ENCODE data around the gene MIB2.

Gene MIB2

DNA sequence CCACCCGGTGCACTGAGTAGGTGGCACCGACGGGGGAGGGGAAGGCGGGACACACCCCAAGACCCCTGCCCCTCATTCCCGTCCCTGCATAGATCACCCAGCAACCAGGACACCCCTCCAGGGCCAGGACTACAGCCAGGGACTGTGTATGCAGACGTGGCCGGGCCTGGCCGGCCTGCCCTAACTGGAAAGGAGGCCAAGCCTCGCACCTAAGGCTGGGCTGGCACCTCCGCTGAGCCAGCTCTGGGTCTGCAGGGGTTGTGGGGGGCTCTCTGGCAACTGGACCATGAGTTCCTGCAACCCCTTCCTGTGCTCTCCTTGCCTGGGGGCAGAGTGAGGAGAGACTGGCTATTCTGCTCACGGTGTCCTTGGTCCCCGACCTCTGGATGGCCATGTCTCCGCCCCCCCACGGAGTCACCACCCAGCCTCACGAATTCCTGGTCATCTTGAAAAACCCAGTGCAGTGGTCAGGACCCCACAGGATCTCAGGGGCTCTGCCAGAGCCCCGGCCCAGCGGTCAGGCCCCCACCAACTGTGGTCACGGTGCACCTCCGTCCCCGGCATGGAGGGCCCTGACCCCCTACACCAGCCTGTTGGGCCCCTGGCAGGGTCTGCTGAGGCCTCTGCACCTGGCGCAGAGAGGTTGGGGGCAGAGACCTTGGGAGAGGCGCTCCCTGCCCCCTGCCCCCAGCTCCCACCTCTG is 14.3 kb upstream of the MIB2 start:
- no peaks in the 10 kb centered on the region for H3K27me3 ChIP-seq (ENCODE audit: insufficient read depth, low read depth, severe bottlenecking)
- H3K4me3 ChIP-seq (ENCODE audit: low read depth, low read length), result peak overlapping the region; percentile 76
- H3K27ac ChIP-seq, result no peak overlapping the region
- DNase-seq, result peak; percentile 9
- TF ChIP-seq, protein P1, sequence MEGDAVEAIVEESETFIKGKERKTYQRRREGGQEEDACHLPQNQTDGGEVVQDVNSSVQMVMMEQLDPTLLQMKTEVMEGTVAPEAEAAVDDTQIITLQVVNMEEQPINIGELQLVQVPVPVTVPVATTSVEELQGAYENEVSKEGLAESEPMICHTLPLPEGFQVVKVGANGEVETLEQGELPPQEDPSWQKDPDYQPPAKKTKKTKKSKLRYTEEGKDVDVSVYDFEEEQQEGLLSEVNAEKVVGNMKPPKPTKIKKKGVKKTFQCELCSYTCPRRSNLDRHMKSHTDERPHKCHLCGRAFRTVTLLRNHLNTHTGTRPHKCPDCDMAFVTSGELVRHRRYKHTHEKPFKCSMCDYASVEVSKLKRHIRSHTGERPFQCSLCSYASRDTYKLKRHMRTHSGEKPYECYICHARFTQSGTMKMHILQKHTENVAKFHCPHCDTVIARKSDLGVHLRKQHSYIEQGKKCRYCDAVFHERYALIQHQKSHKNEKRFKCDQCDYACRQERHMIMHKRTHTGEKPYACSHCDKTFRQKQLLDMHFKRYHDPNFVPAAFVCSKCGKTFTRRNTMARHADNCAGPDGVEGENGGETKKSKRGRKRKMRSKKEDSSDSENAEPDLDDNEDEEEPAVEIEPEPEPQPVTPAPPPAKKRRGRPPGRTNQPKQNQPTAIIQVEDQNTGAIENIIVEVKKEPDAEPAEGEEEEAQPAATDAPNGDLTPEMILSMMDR (IDR thresholded peaks at IDR 0.05; ENCODE audit: low read depth, low read length), result no peak
- H3K9me3 ChIP-seq (ENCODE audit: severe bottlenecking), result no peaks in the 10 kb centered on the region
- no peaks in the 10 kb centered on the region for H3K36me3 ChIP-seq

GRCh38 chr1:1601564-1602303 is 13.6 kb upstream of the MIB2 start:
- TF ChIP-seq, protein P1 (IDR thresholded peaks at IDR 0.05; ENCODE audit: low read depth, low read length), result no peak
- Histone ChIP-seq H3K9me3 (ENCODE audit: severe bottlenecking) (no peaks in the 10 kb centered on the region), H3K27me3 (ENCODE audit: insufficient read depth, low read depth, severe bottlenecking) (no peaks in the 10 kb centered on the region), H3K4me3 (ENCODE audit: low read depth, low read length) (no peak overlapping the region), H3K36me3 (no peaks in the 10 kb centered on the region), H3K27ac (no peak overlapping the region)
- DNase-seq, result no peak

- no peaks in the 10 kb centered on the region for H3K27me3 ChIP-seq (ENCODE audit: insufficient read depth, low read depth, severe bottlenecking)
- H3K9me3 ChIP-seq (ENCODE audit: severe bottlenecking), result no peaks in the 10 kb centered on the region
- DNase-seq, result no peak
- TF ChIP-seq, protein P1 (IDR thresholded peaks at IDR 0.05; ENCODE audit: low read depth, low read length), result no peak
- H3K4me3 ChIP-seq (ENCODE audit: low read depth, low read length), result no peak overlapping the region
- H3K27ac ChIP-seq, result no peak overlapping the region
- H3K36me3 ChIP-seq, result no peaks in the 10 kb centered on the region
These were observed 12.9 kb upstream of the MIB2 start for GRCh38 chr1:1602304-1602967.

- no peak overlapping the region for H3K27ac ChIP-seq
- no peaks in the 10 kb centered on the region for H3K27me3 ChIP-seq (ENCODE audit: insufficient read depth, low read depth, severe bottlenecking)
- DNase-seq, result peak; percentile 22
- H3K9me3 ChIP-seq (ENCODE audit: severe bottlenecking), result no peaks in the 10 kb centered on the region
- TF ChIP-seq, protein P1 (IDR thresholded peaks at IDR 0.05; ENCODE audit: low read depth, low read length), result no peak
- H3K36me3 ChIP-seq, result no peaks in the 10 kb centered on the region
- no peak overlapping the region for H3K4me3 ChIP-seq (ENCODE audit: low read depth, low read length)
These were observed 12.3 kb upstream of the MIB2 start for GRCh38 chr1:1602968-1603506.

- TF ChIP-seq, protein P1 (IDR thresholded peaks at IDR 0.05; ENCODE audit: low read depth, low read length), result no peak
- H3K9me3 ChIP-seq (ENCODE audit: severe bottlenecking), result no peaks in the 10 kb centered on the region
- DNase-seq, result no peak
- no peak overlapping the region for H3K27ac ChIP-seq
- H3K36me3 ChIP-seq, result no peaks in the 10 kb centered on the region
- no peaks in the 10 kb centered on the region for H3K27me3 ChIP-seq (ENCODE audit: insufficient read depth, low read depth, severe bottlenecking)
- no peak overlapping the region for H3K4me3 ChIP-seq (ENCODE audit: low read depth, low read length)
These were observed 11.5 kb upstream of the MIB2 start for GRCh38 chr1:1603671-1604373.
